Transverse colon (tissue), 4 donors: ENCODE results near the gene NUP62. TPM values are rescaled to one million over a fixed set of nuclear protein-coding genes. Genes with fewer than 3 reads are reported as not detected.
A peak's percentile ranks its signal among the peaks of the same experiment; 100 is the strongest.

Experiments
- DNase-seq: peaks from one replicate; pipeline ENCODE4 v3.0.0-alpha.2; 2019
- H3K27ac ChIP-seq, 4 donors: fragments of 200-600 bp; sonication (generic); 2 replicates each; pipeline ENCODE4 v1.5.1; 2016 to 2018; ENCODE audit warnings: inconsistent platforms in 4 of 4
- H3K27me3 ChIP-seq: fragments of 200-600 bp; sonication (generic); 2 replicates; pipeline ENCODE4 v1.5.1; 2017; ENCODE audit warnings: inconsistent platforms
- H3K36me3 ChIP-seq, 4 donors: fragments of 200-600 bp; sonication (generic); 2 replicates each; pipeline ENCODE4 v1.5.1; 2017 to 2019; ENCODE audit warnings: inconsistent platforms in 4 of 4
- H3K4me1 ChIP-seq, 4 donors: fragments of 200-600 bp; sonication (generic); 2 replicates each; pipeline ENCODE4 v1.5.1; 2017 to 2020; ENCODE audit warnings: inconsistent platforms in 4 of 4
- H3K4me3 ChIP-seq, 4 donors: fragments of 200-600 bp; sonication (generic); 1 replicate in 1 of 4; 2 replicates in 3 of 4; pipeline versions ENCODE4 v1.5.1 to v1.6.1; 2017 to 2019; ENCODE audit warnings: inconsistent platforms in 4 of 4
- H3K9me3 ChIP-seq, 2 donors: fragments of 200-600 bp; sonication (generic); 2 replicates each; pipeline ENCODE4 v1.5.1; 2017 to 2019; ENCODE audit warnings: inconsistent platforms in 2 of 2
- EP300 ChIP-seq: sonication (generic); formaldehyde crosslinking; IDR thresholded peaks from one replicate; pipeline ENCODE4 v1.6.1; 2017; ENCODE audit warnings: antibody characterized with exemption, low read depth
- POLR2A ChIP-seq: fragments of 450-650 bp; IDR thresholded peaks from one replicate; pipeline ENCODE4 v1.6.1; 2016; ENCODE audit warnings: antibody characterized with exemption, mild to moderate bottlenecking, moderate library complexity
- POLR2AphosphoS5 ChIP-seq, 3 donors: sonication (generic); formaldehyde crosslinking; IDR thresholded peaks; one replicate each; pipeline ENCODE4 v1.6.1; 2016; ENCODE audit warnings: antibody characterized with exemption in 3 of 3
- WGBS, 2 donors: methylation state at CpG; one replicate each; pipeline ENCODE4 v1.1.5; 2018; ENCODE audit warnings: low coverage in 1 of 2; 5-methylcytosine and 5-hydroxymethylcytosine counted together
- in situ Hi-C, 4 donors: fragments of 200-750 bp; cut with MboI; loops; one replicate each; pipeline versions ENCODE4 v1.15.0 to v1.15.1; 2017; ENCODE audit warnings: low sequenced_read_pairs in 3 of 4, low pct_ligation_motif_present in 1 of 4, low pct_unique_long_range_greater_than_20kb in 1 of 4
- intact Hi-C: fragments of 100-400 bp; cut with DNase I; formaldehyde crosslinking; loops from one replicate; pipeline ENCODE4 v1.15.1; 2023; ENCODE audit warnings: low total_unique reads
- total RNA-seq, 4 donors: library from RNA; depleted of rRNA; stranded (reverse); fragments of >200 nt; gene quantifications; one replicate each; pipeline ENCODE4 v1.1.0, GENCODE V29; 2016
- TF ChIP-seq, protein P1 (sequence below), 5 experiments: fragments of 200-600 bp in 3 of 5; fragments of 450-650 bp in 2 of 5; sonication (generic) in 3 of 5; IDR thresholded peaks; 1 replicate in 2 of 5; 2 replicates in 3 of 5; pipeline ENCODE4 v1.5.1; 2016 to 2017; ENCODE audit warnings: antibody characterized with exemption in 5 of 5, inconsistent platforms in 3 of 5, mild to moderate bottlenecking in 2 of 5, moderate library complexity in 1 of 5

NUP62 gene
- total RNA-seq, 4 donors from 2014 or later, result 30.3 to 136 (median 32.6) TPM

DNA sequence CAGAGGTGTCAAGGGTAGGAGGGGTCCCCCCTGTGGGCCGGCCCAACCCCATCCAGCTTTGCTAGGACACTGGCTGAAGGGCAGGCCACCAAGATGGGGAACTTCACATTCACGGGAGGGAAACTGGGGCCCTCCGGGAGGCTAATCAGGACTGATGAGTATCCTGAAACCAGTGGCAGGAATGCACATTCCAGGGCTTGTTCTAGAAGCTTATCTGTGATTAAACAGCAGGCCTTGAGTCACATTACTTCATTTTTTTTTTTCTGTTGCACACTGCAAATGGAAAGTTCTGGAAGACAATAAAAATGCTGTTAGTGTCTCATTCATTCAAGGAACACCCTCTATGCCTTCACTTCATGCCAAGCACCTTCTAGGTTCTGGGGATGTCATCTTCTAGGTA, 47.2 kb upstream of the NUP62 start:
- in situ Hi-C loops (no loop called here), intact Hi-C loops (no loop called here)
- H3K4me1 ChIP-seq, result peaks cover 0 to 8% (median 0%) of the 10 kb centered on the region in 4 donors
- no peak for DNase-seq
- H3K4me3 ChIP-seq, result no peak overlapping the region
- no peaks in the 10 kb centered on the region for H3K9me3 ChIP-seq
- H3K27me3 ChIP-seq, result no peaks in the 10 kb centered on the region
- no peak overlapping the region for H3K27ac ChIP-seq
- 69% methylated on average over 3 of the region's 3 CpGs; no CpG with 5 or more reads in 1 of the 2 donors for WGBS, 2 donors
- H3K36me3 ChIP-seq, result peaks cover 0 to 34% (median 2%) of the 10 kb centered on the region in 4 donors
- TF ChIP-seq, protein P1, sequence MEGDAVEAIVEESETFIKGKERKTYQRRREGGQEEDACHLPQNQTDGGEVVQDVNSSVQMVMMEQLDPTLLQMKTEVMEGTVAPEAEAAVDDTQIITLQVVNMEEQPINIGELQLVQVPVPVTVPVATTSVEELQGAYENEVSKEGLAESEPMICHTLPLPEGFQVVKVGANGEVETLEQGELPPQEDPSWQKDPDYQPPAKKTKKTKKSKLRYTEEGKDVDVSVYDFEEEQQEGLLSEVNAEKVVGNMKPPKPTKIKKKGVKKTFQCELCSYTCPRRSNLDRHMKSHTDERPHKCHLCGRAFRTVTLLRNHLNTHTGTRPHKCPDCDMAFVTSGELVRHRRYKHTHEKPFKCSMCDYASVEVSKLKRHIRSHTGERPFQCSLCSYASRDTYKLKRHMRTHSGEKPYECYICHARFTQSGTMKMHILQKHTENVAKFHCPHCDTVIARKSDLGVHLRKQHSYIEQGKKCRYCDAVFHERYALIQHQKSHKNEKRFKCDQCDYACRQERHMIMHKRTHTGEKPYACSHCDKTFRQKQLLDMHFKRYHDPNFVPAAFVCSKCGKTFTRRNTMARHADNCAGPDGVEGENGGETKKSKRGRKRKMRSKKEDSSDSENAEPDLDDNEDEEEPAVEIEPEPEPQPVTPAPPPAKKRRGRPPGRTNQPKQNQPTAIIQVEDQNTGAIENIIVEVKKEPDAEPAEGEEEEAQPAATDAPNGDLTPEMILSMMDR (IDR thresholded peaks at IDR 0.05), result no peak
- TF ChIP-seq POLR2AphosphoS5 (IDR thresholded peaks at IDR 0.05) (no peak), EP300 (no peak)

DNA sequence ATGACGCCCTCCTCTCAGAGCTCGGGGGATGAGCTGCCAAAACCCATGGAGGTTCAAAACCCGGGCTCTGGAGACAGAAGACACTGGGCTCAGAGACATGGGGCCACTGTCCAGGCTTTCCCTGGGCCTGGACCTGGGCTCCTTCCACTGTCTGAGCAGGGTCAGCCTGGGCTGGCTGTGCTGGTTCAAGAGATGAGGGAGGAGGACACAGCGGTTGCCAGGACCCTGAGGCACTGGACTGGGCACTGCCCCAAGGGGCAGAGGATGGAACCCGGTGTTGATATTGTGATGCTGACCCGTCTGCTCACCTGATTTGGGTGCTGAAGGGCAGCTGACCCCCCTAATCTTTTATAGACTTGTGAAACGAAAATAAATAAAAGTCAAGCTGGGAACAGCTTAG, 45.7 kb upstream of the NUP62 start:
- no peaks in the 10 kb centered on the region for H3K9me3 ChIP-seq
- no peaks in the 10 kb centered on the region for H3K27me3 ChIP-seq
- H3K4me3 ChIP-seq, result no peak overlapping the region
- H3K4me1 ChIP-seq, result peaks cover 0 to 8% (median 0%) of the 10 kb centered on the region in 4 donors
- TF ChIP-seq, protein P1 (IDR thresholded peaks at IDR 0.05), result no peak
- TF ChIP-seq EP300 (no peak), POLR2AphosphoS5 (IDR thresholded peaks at IDR 0.05) (no peak)
- WGBS, 2 donors, result 85% methylated on average over 7 of the region's 7 CpGs; no CpG with 5 or more reads in 1 of the 2 donors
- H3K27ac ChIP-seq, result no peak overlapping the region
- intact Hi-C loops (no loop called here), in situ Hi-C loops (no loop called here)
- H3K36me3 ChIP-seq, result peaks cover 0 to 34% (median 2%) of the 10 kb centered on the region in 4 donors
- no peak for DNase-seq

DNA sequence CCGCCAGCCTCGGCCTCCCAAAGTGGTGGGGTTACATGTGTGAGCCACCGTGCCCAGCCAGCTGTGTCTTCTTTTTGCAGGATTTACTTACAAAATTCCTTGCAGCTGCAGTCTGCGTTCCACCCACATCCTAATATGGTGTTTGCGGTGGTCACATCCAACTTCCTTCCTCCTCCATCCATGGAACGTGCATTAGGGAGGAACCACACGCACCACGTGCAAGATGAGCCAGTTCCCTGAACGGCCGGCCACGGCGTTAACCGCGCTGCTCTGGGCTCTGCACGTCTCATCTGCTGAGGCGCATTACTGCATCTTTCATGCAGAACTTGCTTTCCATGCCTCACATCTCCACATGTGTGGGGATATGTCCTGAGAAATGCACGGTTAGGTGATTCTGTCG, 44.7 kb upstream of the NUP62 start:
- TF ChIP-seq, protein P1 (IDR thresholded peaks at IDR 0.05), result no peak
- TF ChIP-seq POLR2A (no peak), POLR2AphosphoS5 (IDR thresholded peaks at IDR 0.05) (no peak), EP300 (no peak)
- in situ Hi-C loops, result no loop called here
- Histone ChIP-seq H3K9me3 (no peaks in the 10 kb centered on the region), H3K4me1 (peaks cover 0 to 8% (median 0%) of the 10 kb centered on the region in 4 donors), H3K4me3 (no peak overlapping the region), H3K36me3 (peaks cover 0 to 31% (median 2%) of the 10 kb centered on the region in 4 donors), H3K27me3 (peaks cover 4% of the 10 kb centered on the region), H3K27ac (no peak overlapping the region)
- intact Hi-C loops, result no loop called here
- peak; percentile 16 for DNase-seq
- 80 to 89% methylated on average over 2 to 18 of the region's 18 CpGs for WGBS, 2 donors

DNA sequence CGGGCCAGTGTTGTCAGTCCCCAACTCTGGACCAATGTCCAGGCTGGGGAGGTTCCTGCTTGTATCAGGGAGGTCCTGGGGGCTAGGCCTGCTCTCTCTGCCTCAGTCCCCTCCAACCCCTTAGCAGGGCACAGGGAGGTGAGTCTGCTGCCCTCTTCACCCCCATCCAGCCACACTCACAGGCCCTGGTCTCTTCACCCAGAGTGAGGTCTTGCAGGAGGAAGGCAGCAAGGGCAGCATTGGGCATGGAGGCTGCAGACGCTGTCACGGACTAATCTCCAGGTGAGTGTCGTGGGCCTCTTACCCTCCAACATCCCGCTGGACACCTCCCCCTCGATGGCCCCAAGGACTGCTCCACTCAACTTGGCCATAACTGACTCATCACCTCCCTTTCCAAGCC, 43.5 kb upstream of the NUP62 start:
- Histone ChIP-seq H3K9me3 (no peaks in the 10 kb centered on the region), H3K36me3 (peaks cover 0 to 20% (median 0%) of the 10 kb centered on the region in 4 donors), H3K4me1 (peaks cover 0 to 8% (median 0%) of the 10 kb centered on the region in 4 donors), H3K4me3 (no peak overlapping the region), H3K27ac (no peak overlapping the region), H3K27me3 (peaks cover 15% of the 10 kb centered on the region)
- in situ Hi-C loops (no loop called here), intact Hi-C loops (no loop called here)
- no peak for TF ChIP-seq POLR2A
- TF ChIP-seq, protein P1 (IDR thresholded peaks at IDR 0.05), result no peak
- no peak for TF ChIP-seq EP300
- TF ChIP-seq POLR2AphosphoS5 (IDR thresholded peaks at IDR 0.05), result no peak
- DNase-seq, result no peak
- WGBS, 2 donors, result 69% methylated on average over 4 of the region's 6 CpGs; no CpG with 5 or more reads in 1 of the 2 donors
